ENCODE results near the gene AK1. TPM values are rescaled to one million over a fixed set of nuclear protein-coding genes. Genes with fewer than 3 reads are reported as not detected.

AK1 gene
- total RNA-seq, 1 experiment from 2014 or later = 31.6 TPM

GRCh38 chr9:127860779-127861178 is 16.7 kb downstream of the AK1 start:
- Histone ChIP-seq H2AFZ (ENCODE audit: low read length) (no peak overlapping the region), H4K5ac (ENCODE audit: insufficient read length, low read depth, low read length) (no peak overlapping the region), H2BK15ac (ENCODE audit: low read depth, low read length) (no peak overlapping the region), H3K27me3 (ENCODE audit: insufficient read depth, low read length) (no peaks in the 10 kb centered on the region), H3K23me2 (ENCODE audit: insufficient read length, low read depth, low read length, poor library complexity, severe bottlenecking) (peaks cover 3% of the 10 kb centered on the region), H3K9ac (ENCODE audit: extremely low read depth, insufficient read length, low read length) (no peak overlapping the region), H4K8ac (replicated peaks; ENCODE audit: insufficient read length, low read depth, low read length) (no peak overlapping the region), H2BK5ac (ENCODE audit: insufficient read length, low read length) (no peak overlapping the region), H2BK20ac (ENCODE audit: low read depth, low read length, poor library complexity, severe bottlenecking) (no peak overlapping the region), H2BK120ac (ENCODE audit: low read depth, low read length, poor library complexity, severe bottlenecking) (no peak overlapping the region), H3K14ac (ENCODE audit: insufficient read depth, low read length) (no peak overlapping the region), H4K20me1 (ENCODE audit: control insufficient read depth, insufficient read depth, insufficient read length) (no peaks in the 10 kb centered on the region), H3K4me2 (ENCODE audit: insufficient read depth, insufficient read length, low read length) (no peak overlapping the region), H3K4me1 (ENCODE audit: insufficient read depth, low read length) (no peaks in the 10 kb centered on the region), H3K56ac (ENCODE audit: insufficient read length, low read depth, low read length) (no peak overlapping the region), H3K4ac (ENCODE audit: low read depth, low read length) (no peak overlapping the region), H4K91ac (ENCODE audit: insufficient read length, low read depth, low read length) (no peak overlapping the region), H3K27ac (ENCODE audit: insufficient read length, low read depth, low read length) (no peak overlapping the region), H3T11ph (ENCODE audit: low read length) (no peak overlapping the region), H2BK12ac (ENCODE audit: insufficient read length, low read depth, low read length) (no peak overlapping the region), H3K79me1 (ENCODE audit: insufficient read depth, low read depth, low read length, poor library complexity, severe bottlenecking) (no peaks in the 10 kb centered on the region), H3K23ac (ENCODE audit: insufficient read length, low read depth, low read length) (no peak overlapping the region), H3K79me2 (ENCODE audit: insufficient read depth, low read length) (no peaks in the 10 kb centered on the region), H2AK5ac (ENCODE audit: insufficient read length, low read length) (no peak overlapping the region), H3K9me3 (ENCODE audit: control insufficient read depth, low read depth, low read length) (no peaks in the 10 kb centered on the region), H3K18ac (ENCODE audit: insufficient read length, low read depth, low read length) (no peak overlapping the region)
- no peaks in the 10 kb centered on the region for H3K9me3 Mint-ChIP-seq
- H3K4me3 Mint-ChIP-seq = no peak overlapping the region
- H3K4me1 Mint-ChIP-seq = peaks cover 7 to 12% of the 10 kb centered on the region in 2 experiments
- no peak for TF ChIP-seq CTCF (conservative IDR thresholded peaks at IDR 0.05)
- no peak for DNase-seq
- no peaks in the 10 kb centered on the region; the same call in none of the 2 replicates for H3K27me3 Mint-ChIP-seq (ENCODE audit: low read depth)
- no peaks in the 10 kb centered on the region; a peak in 1 of 7 replicates for H3K36me3 Mint-ChIP-seq (ENCODE audit: insufficient read depth in 1 of 3, low read depth in 3 of 3)
- no CpG with 5 or more reads among the region's 11 CpGs for WGBS (ENCODE audit: extremely low coverage, insufficient read length, low lambda C conversion rate)
- no peak overlapping the region; a peak in 2 of 7 replicates for H3K27ac Mint-ChIP-seq

All from H9 (cell line).